HG03097 (cell line): ENCODE data around the gene TRIO.

ENCODE experiments used
- ATAC-seq: cut with Tn5 transposase; IDR thresholded peaks from one replicate; pipeline ENCODE4 v1.9.1; 2021; ENCODE audit not compliant: unreplicated experiment, low FRiP score

The TRIO gene

DNA sequence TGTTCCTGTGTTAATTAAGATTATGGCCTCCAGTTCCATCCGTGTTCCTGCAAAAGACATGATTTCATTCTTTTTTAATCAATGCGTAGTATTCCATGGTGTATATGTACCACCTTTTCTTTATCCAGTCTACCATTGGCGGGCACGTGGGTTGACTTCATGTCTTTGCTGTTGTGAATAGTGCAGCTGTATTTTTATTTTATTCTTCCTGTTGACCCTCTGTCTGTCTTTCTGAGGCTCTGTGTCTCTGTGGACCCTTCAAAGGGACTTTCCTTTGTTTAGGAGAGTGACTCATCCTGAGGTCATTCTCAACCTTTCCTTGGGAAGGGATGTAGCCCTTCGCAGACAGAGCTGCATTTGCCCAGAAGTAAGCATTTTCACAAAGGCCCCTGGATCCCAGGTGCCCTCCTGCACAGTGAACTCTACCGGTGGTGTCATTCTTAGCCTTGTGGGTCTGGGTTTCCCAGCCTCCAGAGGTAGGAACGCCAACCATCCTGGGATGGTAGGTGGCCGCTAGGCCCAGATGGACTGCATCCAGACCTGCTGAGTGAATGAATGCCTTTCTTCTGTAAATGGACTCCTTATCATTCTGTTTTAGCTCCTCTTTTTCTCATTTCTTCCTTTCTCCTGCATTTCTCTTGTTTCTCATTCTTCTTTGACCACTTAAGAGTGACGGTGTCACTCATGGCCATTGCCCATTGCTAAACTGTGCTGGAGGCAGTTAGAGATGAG, 22.4 kb downstream of the TRIO start:
- no peak for ATAC-seq

DNA sequence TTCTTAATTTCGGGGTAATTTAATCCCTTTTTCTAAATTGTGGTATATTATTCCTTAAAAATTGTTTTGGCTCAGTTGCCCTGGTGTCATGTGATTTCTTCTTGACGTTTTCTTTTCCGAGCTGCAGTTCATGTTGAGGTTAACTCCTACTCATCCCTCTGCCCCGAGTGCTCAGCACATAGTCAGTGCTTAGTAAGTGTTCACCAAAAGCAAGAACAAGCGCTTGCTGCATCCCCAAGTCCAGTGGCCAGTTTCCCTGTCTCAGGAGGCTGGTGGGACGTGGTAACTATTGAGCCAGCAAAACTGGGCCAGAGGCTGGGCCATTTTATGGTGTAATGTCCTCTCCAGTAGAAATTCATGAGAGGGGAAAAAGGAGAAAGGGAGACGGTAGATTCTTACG, 23.3 kb downstream of the TRIO start:
- no peak for ATAC-seq

DNA sequence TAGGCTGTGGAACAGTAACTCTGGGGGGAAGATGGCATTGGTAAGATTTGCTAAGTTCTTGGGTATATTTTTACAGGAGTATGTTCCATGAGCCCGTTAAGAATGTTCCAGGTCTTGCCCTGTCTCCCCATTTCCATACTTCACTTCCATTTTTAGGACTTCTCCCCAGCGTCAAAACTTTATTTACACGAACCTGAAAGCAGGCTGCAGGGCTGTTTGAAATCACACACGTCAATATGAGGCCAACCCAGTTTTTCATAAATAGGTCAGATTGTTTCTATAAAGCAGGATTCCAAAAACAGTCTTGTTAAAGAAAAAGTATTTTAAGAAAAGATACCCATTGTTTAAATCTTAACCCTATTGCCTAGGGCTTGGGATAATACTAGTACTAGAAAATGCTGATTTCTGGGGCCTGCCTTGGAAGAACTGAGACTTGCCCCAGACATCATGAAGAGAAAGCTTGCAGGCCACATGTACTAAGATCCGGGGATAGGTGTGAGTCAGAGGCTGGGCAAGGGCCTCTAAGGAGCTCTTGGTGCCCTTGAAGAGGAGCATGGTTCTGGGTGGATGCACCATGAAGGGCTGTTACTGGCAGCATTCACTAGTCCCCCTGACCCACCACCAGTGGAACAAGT, 24.2 kb downstream of the TRIO start:
- ATAC-seq, result no peak

DNA sequence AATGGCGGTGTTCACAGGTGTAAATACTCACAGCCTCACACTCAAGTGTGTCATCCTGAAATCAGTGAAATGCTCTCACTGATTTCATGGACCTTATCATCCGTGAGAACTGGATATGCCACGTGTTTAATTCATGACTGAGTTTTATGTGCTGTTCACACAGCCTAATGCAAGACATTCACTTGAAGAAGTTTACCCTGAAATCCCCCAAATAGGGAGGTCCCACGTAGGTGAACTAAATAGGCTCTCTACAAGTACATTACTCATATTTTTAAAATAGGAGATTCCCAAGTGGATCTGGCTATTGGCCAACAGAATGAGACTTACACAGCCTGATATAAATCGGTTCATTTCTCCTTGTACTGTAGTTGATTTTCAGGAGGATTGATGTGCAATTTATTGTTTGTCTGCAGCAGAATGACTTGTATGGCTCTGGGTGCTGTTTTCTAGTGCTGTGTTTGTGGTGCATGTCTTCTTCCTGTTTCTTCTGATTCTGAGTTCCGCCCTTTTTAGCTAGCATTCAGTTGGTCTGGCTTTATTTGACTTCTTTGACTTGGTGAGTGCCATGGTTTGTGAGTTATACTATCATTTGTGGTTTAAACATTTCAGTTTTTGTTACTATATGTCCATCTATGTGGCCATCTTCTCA, 25.1 kb downstream of the TRIO start:
- ATAC-seq, result peak; percentile 37

DNA sequence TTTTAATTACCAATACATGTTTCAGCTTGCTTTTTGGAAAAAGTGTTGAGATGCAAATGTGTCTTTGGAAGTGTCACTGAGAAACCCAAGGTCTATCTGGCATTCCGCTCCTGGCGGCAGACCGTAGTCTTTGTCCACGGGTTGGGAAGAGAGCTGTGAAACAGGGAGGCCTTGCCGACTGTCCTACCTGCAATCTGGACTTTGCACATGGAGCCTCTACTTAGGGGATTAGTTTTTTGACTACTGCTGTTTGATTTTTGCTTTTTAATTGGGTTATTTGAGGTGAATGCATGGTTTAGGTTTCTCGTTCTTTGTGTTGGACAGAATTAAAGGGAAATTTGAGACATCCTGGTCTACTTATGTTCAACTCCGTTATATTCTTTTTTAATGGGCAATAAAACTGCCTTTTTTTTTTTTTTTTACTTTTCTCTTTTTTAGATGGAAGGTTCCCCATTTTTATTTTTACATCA, 25.7 kb downstream of the TRIO start:
- ATAC-seq, result no peak

DNA sequence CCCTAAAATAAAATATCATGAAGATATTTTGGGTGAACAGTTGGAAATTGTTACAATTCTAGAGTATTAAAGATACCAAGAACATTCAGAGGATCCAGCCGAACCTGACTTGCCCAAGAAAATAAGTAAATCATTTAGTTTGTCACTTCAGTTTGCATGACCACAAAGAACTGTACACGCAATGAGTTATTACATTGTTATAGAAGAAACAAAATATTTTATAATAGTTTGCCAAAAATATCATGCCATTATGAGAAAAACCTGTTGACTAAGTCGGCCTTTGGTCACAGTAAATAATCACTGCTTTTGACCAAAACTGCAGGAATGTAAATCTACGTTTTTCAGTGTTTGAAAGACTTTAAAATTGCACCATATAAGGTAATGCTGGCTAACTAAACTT, 27.9 kb downstream of the TRIO start:
- ATAC-seq, result no peak

DNA sequence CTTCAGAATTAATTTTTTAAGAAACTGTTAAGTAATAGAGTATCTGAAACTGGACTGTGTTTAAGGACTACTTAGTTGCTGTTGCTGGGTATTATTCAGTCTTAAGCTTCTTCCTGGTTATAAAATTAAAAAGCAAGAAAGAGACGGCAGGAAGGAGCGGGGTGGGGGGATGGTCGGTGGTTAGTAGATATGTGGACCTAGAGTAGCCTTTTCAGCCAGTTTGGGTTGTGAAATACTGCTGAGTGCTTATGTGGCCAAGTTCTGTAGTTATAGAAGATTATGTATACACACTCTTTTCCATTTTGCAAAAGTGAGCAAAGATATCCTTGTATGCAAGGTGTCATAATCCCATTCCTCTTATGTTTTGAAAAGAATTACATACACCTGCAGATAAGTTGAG, 28.5 kb downstream of the TRIO start:
- no peak for ATAC-seq

DNA sequence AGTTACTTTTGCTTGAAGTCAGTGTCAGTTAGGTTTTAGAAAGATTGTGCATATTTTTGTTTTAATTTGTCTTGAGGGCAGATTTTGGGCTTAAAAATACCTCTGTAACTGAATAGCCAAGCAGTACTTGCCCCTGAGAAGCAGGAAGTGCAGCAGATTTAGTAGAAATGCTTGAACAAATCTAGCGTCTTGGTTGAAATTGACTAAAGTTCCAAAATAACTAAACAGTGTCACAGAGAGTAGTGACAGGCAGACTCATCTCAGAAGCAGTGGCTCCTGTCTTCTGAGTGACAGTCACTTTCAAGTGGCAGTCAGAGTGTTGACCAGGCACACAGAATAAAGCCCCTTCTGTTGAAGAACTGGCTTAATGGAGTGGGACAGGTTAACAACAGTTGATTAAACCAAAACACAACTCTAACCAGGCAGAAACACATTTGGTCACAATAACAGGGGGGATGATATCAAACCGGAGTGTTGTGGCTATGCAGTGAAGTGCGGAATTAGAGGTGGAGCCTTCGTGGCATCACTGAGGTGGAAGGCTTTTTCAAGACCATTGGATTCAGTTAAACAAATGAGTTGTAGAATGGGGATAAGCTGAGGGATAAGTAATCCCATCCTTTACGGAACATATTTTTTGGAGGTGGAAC, 29.1 kb downstream of the TRIO start:
- ATAC-seq, result peak; percentile 37

DNA sequence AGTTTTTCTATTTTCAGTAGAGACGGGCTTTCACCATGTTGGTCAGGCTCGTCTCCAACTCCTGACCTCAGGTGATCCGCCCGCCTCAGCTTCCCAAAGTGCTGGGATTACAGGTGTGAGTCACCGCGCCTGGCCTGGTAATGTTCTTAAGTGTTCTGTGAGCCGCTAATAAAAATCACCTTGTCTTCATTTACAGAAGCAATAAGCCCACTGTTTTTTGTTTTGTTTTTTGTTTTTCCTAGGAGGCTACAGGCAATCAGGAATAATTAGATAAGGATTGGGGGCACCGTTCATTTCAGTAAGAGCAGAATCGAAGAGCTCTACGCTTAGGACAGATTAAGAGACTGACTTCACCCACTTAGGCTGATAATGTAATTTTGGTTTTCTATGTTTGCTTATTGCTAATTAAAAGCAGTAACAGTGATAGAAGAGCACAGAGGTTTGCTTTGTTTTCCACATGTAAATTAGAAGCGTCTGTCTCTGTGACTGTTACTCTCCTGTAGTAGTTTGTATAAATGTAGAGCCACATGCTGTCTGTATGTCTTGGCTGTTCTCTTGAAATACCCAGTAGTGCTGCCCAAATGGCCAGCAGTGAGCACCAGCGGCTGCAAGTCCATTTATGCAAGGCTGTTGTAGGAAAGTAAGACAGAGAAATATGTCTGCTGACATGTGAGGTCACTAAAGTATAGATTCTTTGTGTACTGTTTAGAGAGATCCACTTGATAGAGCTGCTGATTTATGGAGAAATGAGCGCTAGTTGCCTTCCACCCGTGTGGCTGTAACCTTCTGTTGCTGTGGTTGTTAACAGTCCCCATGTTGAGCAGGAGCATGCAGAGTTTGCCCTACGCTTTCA, 30.5 kb downstream of the TRIO start:
- ATAC-seq, result no peak

DNA sequence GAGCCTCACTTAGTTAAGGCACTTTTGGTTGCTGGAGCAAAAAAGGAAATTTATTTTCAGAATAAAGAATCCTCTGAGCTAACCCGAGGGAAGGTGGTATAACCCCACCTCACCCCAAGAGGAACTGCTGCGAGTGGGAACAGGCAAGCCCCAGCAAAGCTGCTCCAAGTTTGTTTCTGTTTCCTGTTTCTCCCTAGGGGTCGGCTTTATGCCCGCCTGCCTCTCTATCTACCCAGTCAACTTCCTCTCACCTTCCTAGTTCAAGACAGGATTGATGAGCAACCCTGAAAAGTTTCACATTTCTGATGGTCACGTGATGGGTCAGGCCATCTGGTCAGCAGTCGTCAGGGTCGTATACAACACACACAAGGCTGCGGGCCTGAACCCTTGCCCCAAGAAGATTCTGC, 31.1 kb downstream of the TRIO start:
- ATAC-seq, result peak; percentile 41

DNA sequence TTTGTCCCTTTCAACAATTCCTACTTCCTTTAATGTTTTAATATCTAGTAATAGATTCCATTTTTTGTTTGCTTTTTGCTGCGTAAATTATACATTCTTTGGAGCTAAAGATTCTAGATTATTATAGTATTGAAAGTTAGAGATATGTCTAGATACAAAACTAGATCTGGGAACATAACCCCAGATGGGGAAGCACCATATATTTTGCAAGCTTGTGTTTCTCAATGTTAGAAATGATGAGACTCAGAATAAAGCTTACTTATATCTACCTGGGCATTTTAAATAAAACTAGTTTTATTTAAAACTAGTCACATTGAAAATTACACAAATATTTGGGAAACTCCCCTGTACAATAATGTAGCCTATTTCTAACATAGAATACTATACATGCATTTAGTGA, 32.2 kb downstream of the TRIO start:
- no peak for ATAC-seq

DNA sequence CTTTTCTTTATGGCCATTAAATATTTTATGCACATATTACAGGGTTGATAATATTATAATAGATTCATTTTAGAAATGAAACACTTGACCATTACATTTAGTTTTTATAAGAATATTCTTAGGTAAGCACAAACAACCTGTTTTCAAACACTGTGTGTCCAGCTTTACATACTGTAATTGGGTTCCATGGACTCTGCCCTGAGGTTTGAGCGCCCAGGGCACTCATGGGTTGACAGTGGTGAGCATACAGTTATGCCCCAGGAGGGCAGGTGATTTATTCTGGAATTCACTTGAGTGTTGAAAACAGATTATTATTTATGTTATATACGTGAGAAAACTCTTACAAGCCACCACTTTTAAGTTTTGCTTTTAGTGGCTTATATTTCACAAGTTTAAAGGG, 33.7 kb downstream of the TRIO start:
- ATAC-seq, result no peak

DNA sequence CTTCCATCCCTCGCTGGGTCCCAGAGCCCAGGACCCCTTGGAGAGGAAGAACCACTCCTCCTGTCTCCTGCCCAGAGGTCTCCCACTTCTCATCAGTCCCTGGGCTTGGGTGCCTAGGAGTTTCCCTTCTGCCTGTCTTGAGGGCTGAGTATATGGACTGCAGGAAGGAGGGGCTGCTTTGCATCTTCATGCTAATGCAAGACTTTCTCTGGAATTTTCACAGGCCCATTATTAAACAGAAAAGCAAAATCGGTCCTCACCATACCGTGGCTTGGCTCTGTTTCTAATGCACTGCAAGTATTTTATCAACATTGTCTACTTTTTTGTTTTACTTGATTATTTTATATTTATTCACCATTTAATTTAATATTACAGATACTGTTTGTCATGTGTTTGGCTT, 34.5 kb downstream of the TRIO start:
- no peak for ATAC-seq

DNA sequence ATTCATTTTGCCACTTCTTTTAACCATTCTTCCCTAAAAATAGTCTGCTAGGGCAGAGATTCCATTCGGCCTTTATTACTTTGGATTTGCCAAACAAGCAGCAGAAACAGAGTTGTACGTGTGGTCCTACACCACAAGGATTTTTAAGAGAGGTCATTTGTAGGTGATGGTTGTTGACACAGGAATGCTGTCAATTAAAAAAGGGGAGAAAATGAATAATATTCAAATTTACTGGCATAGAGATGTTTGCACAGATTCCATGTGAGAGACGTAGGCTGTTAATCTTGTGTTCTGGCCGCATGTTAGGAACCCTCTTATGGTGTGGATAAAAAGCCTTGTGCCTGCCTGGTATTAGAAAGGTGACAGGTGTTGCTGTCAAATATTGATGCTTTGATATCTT, 34.9 kb downstream of the TRIO start:
- ATAC-seq, result no peak

DNA sequence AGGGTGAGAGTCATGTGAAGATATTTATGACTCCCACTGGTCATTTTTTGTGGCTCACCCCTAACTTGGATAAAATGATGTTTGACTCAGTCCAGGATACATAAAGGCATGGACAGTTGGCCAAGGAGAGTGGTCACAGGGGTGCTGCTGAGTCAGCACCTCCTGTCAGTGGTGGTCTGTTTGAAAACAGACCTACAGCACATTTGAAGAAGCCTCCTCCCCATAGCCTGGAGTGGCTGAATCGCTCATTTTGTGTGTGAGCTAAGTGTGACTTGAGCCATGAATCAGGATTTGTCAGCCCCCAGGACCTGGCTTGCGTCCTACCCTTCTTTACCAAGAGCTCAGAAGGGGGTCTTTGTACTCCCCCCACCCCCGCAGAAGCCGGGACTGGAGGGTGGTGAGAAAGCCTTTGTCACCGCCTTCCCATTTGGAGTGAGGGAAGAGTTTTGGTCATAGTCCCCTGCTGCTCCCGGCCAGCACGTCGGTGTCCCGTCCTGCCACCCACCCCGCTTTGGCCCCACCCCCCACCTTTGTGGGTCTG, 35.6 kb downstream of the TRIO start:
- no peak for ATAC-seq

DNA sequence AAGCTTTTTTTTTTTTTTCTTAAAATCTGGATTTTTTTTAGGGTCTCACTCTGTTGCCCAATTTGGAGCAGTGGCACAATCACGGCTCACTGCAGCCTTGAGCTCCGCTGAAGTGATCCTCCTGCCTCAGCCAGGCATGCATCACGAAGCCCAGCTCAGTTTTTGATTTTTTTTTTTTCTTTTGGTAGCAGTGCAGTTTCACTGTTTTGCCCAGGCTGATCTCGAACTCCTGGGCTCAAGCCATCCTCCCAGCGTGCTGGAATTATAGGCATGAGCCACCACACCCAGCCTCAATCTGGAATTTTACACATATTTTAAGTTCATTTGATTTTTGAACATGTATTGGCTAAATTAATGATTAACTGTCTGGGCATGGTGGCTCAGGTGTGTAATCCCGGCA, 36.3 kb downstream of the TRIO start:
- no peak for ATAC-seq

DNA sequence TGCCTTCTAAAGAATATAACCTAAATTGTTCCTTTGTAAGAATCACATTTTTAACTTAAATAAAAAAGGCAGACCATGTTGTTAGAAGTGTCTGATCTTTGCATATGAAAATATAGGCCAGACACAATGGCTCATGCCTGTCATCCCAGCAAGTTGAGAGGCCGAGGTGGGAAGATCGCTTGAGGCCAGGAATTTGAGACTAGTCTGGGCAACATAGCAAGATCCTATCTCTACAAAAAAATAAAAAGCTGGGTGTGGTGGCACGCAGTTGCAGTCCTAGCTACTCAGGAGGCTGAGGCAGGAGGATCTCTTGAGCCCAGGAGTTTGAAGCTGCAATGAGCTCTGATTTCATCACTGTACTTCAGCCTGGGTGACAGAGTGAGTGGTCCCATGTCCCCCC, 37.3 kb downstream of the TRIO start:
- no peak for ATAC-seq

DNA sequence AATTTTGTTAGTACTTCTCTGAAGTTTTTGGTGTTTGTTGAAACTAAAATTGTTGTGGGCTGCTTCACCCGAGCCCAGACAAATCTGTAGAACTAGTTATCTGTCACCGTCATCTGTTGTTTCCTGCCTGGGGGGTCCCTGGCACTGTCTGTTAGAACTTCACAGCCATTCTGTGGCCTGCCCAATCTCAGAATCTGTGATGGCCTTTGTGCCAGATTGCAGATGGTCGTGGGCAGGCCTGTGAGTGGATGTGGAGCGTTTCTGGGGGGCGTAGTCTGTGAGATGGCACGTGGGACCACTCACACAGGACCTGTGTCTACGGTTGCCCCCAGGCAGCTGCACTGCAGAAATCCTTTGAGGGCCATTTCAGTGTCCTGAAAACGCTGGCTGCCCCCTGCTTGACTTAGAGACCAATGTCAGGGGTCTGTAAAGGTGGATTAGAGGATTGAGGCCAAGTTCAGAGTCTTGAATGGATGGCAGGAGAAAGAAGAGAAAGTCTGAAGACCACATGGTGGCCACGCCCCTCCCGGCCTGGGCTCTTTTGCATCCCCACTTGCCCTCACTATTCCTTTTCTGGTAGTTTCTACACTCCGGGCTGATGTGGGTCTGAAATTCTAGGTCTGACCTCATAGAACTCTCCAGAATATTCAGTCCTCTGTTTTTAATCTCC, 38.3 kb downstream of the TRIO start:
- ATAC-seq, result no peak

DNA sequence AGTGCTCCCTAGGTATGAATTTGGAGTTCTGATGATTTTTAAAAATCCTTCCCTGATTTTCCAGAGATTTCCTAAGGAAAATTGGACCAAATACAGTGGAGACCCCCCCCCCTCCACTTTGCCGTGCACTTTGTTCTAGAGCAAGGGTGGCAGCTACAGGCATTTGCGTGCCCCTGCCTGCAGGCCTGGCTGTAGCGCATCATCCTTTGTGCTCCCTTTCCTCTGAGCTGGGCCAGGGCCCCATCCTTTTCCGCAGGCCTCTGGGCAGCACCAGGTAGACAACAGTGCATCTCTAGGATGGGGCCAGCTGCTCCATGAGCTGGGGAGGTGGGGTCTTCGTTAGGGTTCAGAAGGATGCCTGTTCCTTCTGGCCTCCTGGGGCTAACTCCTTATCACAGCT, 39.6 kb downstream of the TRIO start:
- ATAC-seq, result no peak
